GM23338 (cell line): Measurements from ENCODE around the gene EFCAB12. TPM values are rescaled to one million over a fixed set of nuclear protein-coding genes. Genes with fewer than 3 reads are reported as not detected.

Source experiments
- CREB1 ChIP-seq: fragments of 250-450 bp; sonication (Bioruptor Pico); IDR thresholded peaks from 2 replicates; pipeline ENCODE4 v1.5.0; 2020; ENCODE audit warnings: low read depth, mild to moderate bottlenecking, moderate library complexity
- EZH2 ChIP-seq: fragments of 200-600 bp; sonication (generic); IDR thresholded peaks from one replicate; pipeline ENCODE4 v1.8.0; 2017; ENCODE audit warnings: antibody characterized with exemption, mild to moderate bottlenecking, low read depth; ENCODE audit not compliant: unreplicated experiment
- EZH2phosphoT487 ChIP-seq: fragments of 200-600 bp; sonication (generic); IDR thresholded peaks from one replicate; pipeline ENCODE4 v1.8.1; 2018; ENCODE audit warnings: antibody characterized with exemption; ENCODE audit not compliant: unreplicated experiment
- NANOG ChIP-seq: IDR thresholded peaks from 2 replicates; pipeline ENCODE4 v1.6.1; 2016; ENCODE audit warnings: antibody characterized with exemption, borderline replicate concordance
- POLR2AphosphoS5 ChIP-seq: IDR thresholded peaks from 2 replicates; pipeline ENCODE4 v1.6.1; 2016; ENCODE audit warnings: antibody characterized with exemption, low read depth
- ZNF114 ChIP-seq: fragments of 250-450 bp; sonication (Bioruptor Pico); IDR thresholded peaks from 2 replicates; pipeline ENCODE4 v1.5.0; 2020; ENCODE audit warnings: mild to moderate bottlenecking, moderate library complexity
- ZNF331 ChIP-seq: fragments of 250-450 bp; sonication (Bioruptor Pico); IDR thresholded peaks from 2 replicates; pipeline ENCODE4 v1.5.0; 2020; ENCODE audit warnings: low read depth, mild to moderate bottlenecking, moderate library complexity
- polyA plus RNA-seq: library from polyadenylated mRNA; unstranded; fragments of >200 nt; fragmentation: Nextera tagmentation; extraction: Ambion mirVana; gene quantifications from 2 replicates; pipeline ENCODE4 v1.2.1, GENCODE V29; 2016
- total RNA-seq: library from RNA; depleted of rRNA; stranded (reverse); fragments of >200 nt; shearing (Covaris generic); gene quantifications from 2 replicates; pipeline ENCODE4 v1.2.3, GENCODE V29; 2014
- TF ChIP-seq, protein P1 (sequence below): fragments of 250-450 bp; sonication (Bioruptor Pico); IDR thresholded peaks from 2 replicates; pipeline ENCODE4 v1.5.0; 2020; ENCODE audit warnings: mild to moderate bottlenecking, moderate library complexity
- TF ChIP-seq, protein P2 (sequence below): IDR thresholded peaks from 2 replicates; pipeline ENCODE4 v1.6.1; 2016; ENCODE audit warnings: antibody characterized with exemption

The EFCAB12 gene
- total and polyA plus RNA-seq, 2 experiments from 2014 or later = 0.24 to 0.65 TPM

DNA sequence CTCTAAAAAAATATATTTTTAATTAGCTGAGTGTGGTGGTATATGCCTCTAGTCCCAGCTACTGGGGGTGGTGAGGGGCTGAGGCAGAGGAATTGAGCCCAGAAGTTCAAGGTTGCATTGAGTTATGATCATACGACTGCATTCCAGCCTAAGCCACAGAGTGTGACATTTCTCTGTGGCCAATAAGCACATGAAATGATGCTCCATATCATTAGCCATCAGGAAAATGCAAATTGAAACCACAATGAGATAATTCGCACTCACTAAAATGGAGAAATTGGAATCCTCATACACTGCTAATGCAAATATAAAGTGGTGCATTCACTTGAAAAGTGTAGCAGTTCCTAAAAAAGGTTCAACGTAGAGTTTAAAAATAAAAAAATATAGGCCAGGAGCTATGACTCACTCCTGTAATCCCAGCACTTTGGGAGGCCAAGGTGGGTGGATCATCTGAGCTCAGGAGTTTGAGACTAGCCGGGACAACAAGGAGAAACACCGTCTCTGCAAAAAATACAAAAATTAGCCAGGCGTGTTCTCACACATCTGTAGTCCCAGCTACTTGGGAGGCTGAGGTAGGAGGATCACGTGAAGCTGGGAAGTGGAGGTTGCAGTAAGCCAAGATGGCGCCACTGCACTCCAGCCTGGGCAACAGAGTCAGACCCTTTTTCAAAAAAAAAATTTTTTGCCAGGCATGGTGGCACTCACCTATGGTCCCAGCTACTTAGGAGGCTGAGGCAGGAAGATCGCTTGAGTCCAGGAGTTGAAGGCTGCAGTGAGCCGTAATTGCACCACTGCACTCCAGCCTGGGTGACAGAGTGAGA is 46.8 kb upstream of the EFCAB12 start (continued):
- TF ChIP-seq, protein P1, sequence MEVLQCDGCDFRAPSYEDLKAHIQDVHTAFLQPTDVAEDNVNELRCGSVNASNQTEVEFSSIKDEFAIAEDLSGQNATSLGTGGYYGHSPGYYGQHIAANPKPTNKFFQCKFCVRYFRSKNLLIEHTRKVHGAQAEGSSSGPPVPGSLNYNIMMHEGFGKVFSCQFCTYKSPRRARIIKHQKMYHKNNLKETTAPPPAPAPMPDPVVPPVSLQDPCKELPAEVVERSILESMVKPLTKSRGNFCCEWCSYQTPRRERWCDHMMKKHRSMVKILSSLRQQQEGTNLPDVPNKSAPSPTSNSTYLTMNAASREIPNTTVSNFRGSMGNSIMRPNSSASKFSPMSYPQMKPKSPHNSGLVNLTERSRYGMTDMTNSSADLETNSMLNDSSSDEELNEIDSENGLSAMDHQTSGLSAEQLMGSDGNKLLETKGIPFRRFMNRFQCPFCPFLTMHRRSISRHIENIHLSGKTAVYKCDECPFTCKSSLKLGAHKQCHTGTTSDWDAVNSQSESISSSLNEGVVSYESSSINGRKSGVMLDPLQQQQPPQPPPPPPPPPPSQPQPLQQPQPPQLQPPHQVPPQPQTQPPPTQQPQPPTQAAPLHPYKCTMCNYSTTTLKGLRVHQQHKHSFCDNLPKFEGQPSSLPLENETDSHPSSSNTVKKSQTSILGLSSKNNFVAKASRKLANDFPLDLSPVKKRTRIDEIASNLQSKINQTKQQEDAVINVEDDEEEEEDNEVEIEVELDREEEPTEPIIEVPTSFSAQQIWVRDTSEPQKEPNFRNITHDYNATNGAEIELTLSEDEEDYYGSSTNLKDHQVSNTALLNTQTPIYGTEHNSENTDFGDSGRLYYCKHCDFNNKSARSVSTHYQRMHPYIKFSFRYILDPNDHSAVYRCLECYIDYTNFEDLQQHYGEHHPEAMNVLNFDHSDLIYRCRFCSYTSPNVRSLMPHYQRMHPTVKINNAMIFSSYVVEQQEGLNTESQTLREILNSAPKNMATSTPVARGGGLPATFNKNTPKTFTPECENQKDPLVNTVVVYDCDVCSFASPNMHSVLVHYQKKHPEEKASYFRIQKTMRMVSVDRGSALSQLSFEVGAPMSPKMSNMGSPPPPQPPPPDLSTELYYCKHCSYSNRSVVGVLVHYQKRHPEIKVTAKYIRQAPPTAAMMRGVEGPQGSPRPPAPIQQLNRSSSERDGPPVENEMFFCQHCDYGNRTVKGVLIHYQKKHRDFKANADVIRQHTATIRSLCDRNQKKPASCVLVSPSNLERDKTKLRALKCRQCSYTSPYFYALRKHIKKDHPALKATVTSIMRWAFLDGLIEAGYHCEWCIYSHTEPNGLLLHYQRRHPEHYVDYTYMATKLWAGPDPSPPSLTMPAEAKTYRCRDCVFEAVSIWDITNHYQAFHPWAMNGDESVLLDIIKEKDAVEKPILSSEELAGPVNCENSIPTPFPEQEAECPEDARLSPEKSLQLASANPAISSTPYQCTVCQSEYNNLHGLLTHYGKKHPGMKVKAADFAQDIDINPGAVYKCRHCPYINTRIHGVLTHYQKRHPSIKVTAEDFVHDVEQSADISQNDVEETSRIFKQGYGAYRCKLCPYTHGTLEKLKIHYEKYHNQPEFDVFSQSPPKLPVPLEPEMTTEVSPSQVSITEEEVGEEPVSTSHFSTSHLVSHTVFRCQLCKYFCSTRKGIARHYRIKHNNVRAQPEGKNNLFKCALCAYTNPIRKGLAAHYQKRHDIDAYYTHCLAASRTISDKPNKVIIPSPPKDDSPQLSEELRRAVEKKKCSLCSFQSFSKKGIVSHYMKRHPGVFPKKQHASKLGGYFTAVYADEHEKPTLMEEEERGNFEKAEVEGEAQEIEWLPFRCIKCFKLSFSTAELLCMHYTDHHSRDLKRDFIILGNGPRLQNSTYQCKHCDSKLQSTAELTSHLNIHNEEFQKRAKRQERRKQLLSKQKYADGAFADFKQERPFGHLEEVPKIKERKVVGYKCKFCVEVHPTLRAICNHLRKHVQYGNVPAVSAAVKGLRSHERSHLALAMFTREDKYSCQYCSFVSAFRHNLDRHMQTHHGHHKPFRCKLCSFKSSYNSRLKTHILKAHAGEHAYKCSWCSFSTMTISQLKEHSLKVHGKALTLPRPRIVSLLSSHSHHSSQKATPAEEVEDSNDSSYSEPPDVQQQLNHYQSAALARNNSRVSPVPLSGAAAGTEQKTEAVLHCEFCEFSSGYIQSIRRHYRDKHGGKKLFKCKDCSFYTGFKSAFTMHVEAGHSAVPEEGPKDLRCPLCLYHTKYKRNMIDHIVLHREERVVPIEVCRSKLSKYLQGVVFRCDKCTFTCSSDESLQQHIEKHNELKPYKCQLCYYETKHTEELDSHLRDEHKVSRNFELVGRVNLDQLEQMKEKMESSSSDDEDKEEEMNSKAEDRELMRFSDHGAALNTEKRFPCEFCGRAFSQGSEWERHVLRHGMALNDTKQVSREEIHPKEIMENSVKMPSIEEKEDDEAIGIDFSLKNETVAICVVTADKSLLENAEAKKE (CRISPR knock-in tag) = no peak
- TF ChIP-seq NANOG = no peak
- TF ChIP-seq, protein P2, sequence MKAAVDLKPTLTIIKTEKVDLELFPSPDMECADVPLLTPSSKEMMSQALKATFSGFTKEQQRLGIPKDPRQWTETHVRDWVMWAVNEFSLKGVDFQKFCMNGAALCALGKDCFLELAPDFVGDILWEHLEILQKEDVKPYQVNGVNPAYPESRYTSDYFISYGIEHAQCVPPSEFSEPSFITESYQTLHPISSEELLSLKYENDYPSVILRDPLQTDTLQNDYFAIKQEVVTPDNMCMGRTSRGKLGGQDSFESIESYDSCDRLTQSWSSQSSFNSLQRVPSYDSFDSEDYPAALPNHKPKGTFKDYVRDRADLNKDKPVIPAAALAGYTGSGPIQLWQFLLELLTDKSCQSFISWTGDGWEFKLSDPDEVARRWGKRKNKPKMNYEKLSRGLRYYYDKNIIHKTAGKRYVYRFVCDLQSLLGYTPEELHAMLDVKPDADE = no peak
- TF ChIP-seq ZNF331 (CRISPR knock-in tag) = no peak
- TF ChIP-seq EZH2 = no peak
- TF ChIP-seq ZNF114 = no peak
- no peak for TF ChIP-seq EZH2phosphoT487
- no peak for TF ChIP-seq POLR2AphosphoS5
- TF ChIP-seq CREB1 (CRISPR knock-in tag) = no peak
